Smooth muscle cell (in vitro differentiated cells): ENCODE results near the gene TECTB. TPM values are rescaled to one million over a fixed set of nuclear protein-coding genes. Genes with fewer than 3 reads are reported as not detected.

Source experiments
- DNase-seq: peaks from one replicate; lab custom pipeline; 2025; ENCODE audit not compliant: unreplicated experiment; lab: John Stamatoyannopoulos, UW
- H2AFZ ChIP-seq: fragments of 200-600 bp; sonication (generic); 2 replicates; pipeline ENCODE4 v1.6.0; 2016; ENCODE audit warnings: antibody characterized with exemption, low read depth, mild to moderate bottlenecking
- H3F3A ChIP-seq: fragments of 200-600 bp; sonication (generic); 2 replicates; pipeline ENCODE4 v1.6.0; 2017; ENCODE audit warnings: antibody characterized with exemption, low read depth
- H3K27ac ChIP-seq: fragments of 200-600 bp; sonication (generic); 2 replicates; pipeline ENCODE4 v1.5.1; 2016; ENCODE audit warnings: low read depth, mild to moderate bottlenecking
- H3K27me3 ChIP-seq: fragments of 200-600 bp; sonication (generic); 2 replicates; pipeline ENCODE4 v1.6.1; 2016; ENCODE audit warnings: low read depth, mild to moderate bottlenecking
- H3K36me3 ChIP-seq: fragments of 200-600 bp; sonication (generic); 2 replicates; pipeline ENCODE4 v1.5.1; 2016; ENCODE audit warnings: low read depth
- H3K4me1 ChIP-seq: fragments of 200-600 bp; sonication (generic); 2 replicates; pipeline ENCODE4 v1.5.1; 2016; ENCODE audit warnings: low read depth
- H3K4me2 ChIP-seq: fragments of 200-600 bp; sonication (generic); 2 replicates; pipeline ENCODE4 v1.6.0; 2016; ENCODE audit warnings: mild to moderate bottlenecking
- H3K4me3 ChIP-seq: fragments of 200-600 bp; sonication (generic); 2 replicates; pipeline ENCODE4 v1.5.1; 2016; ENCODE audit warnings: mild to moderate bottlenecking
- H3K79me2 ChIP-seq: fragments of 200-600 bp; sonication (generic); 2 replicates; pipeline ENCODE4 v1.6.0; 2016; ENCODE audit warnings: low read depth, mild to moderate bottlenecking
- H3K9ac ChIP-seq: fragments of 200-600 bp; sonication (generic); 2 replicates; pipeline ENCODE4 v1.6.0; 2016; ENCODE audit warnings: low read depth
- H3K9me3 ChIP-seq: fragments of 200-600 bp; sonication (generic); replicated peaks from 2 replicates; pipeline ENCODE4 v1.5.1; 2016; ENCODE audit warnings: low read depth
- H4K20me1 ChIP-seq: fragments of 200-600 bp; sonication (generic); 2 replicates; pipeline ENCODE4 v1.6.0; 2016; ENCODE audit warnings: low read depth
- WGBS: methylation state at CpG from one replicate; pipeline ENCODE4 v1.1.7; 2016; ENCODE audit warnings: low lambda C conversion rate; 5-methylcytosine and 5-hydroxymethylcytosine counted together
- polyA plus RNA-seq: library from polyadenylated mRNA; unstranded; fragments of >200 nt; fragmentation: Nextera tagmentation; extraction: Ambion mirVana; gene quantifications from 2 replicates; pipeline ENCODE4 v1.2.1, GENCODE V29; 2016
- total RNA-seq: library from RNA; depleted of rRNA; stranded (reverse); fragments of >200 nt; gene quantifications from 2 replicates; pipeline ENCODE4 v1.2.3, GENCODE V29; 2014
- TF ChIP-seq, protein P1 (sequence below): fragments of 200-600 bp; sonication (generic); IDR thresholded peaks from 2 replicates; pipeline ENCODE4 v1.5.1; 2017; ENCODE audit warnings: borderline replicate concordance, mild to moderate bottlenecking, antibody characterized with exemption; ENCODE audit not compliant: insufficient read depth, poor library complexity, severe bottlenecking

Gene TECTB
- not detected in 2 replicates for total RNA-seq
- not detected in 2 replicates for polyA plus RNA-seq

GRCh38 chr10:112283100-112283499 is at the start of gene TECTB:
Gene TECTB, plus strand, starts transcription at chr10:112283400. Its CDS starts 335 bp downstream, at chr10:112283735.
- Histone ChIP-seq H3K27ac (no peak within 1 kb of the TSS), H3K4me2 (no peak within 1 kb of the TSS), H3K79me2 (no peaks in the 10 kb centered on the region), H3K4me3 (no peak within 1 kb of the TSS), H3K4me1 (peaks cover 7% of the 10 kb centered on the region), H3K36me3 (no peaks in the 10 kb centered on the region), H3K9me3 (no peaks in the 10 kb centered on the region), H3F3A (no peaks in the 10 kb centered on the region), H3K9ac (no peak within 1 kb of the TSS), H4K20me1 (no peaks in the 10 kb centered on the region), H3K27me3 (no peaks in the 10 kb centered on the region), H2AFZ (no peak within 1 kb of the TSS)
- WGBS: 90% methylated on average over 6 of the region's 6 CpGs
- DNase-seq: no peak
- TF ChIP-seq, protein P1, sequence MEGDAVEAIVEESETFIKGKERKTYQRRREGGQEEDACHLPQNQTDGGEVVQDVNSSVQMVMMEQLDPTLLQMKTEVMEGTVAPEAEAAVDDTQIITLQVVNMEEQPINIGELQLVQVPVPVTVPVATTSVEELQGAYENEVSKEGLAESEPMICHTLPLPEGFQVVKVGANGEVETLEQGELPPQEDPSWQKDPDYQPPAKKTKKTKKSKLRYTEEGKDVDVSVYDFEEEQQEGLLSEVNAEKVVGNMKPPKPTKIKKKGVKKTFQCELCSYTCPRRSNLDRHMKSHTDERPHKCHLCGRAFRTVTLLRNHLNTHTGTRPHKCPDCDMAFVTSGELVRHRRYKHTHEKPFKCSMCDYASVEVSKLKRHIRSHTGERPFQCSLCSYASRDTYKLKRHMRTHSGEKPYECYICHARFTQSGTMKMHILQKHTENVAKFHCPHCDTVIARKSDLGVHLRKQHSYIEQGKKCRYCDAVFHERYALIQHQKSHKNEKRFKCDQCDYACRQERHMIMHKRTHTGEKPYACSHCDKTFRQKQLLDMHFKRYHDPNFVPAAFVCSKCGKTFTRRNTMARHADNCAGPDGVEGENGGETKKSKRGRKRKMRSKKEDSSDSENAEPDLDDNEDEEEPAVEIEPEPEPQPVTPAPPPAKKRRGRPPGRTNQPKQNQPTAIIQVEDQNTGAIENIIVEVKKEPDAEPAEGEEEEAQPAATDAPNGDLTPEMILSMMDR: no peak

DNA sequence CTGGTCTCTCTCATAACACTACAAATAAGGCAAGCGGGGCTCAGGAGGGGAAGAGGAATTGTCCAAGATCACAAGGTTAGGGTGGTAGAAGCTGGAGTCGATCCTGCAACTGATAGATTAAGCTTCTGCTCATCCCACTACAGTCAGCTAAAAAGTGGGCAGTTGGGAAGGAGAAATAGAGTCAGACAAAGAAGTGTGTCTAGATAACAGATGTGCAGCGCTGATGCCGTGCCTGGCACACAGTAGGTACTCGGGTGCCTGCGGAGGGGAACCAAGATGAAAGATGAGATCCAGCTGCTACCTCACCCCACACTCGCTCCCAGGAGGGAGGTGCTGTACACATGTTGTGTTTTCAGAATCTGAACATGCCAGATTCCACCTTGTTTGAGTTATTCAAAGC is 48.1 kb upstream of the TECTB start:
- 93% methylated on average over 7 of the region's 7 CpGs for WGBS

GRCh38 chr10:112235920-112236319 is 47.3 kb upstream of the TECTB start:
- Histone ChIP-seq H3K79me2 (no peaks in the 10 kb centered on the region), H3K27me3 (no peaks in the 10 kb centered on the region), H3K4me3 (no peak overlapping the region), H3K27ac (no peak overlapping the region), H3K9me3 (no peaks in the 10 kb centered on the region), H3K4me2 (no peak overlapping the region), H3K36me3 (no peaks in the 10 kb centered on the region), H3K4me1 (no peaks in the 10 kb centered on the region), H3K9ac (no peak overlapping the region), H3F3A (no peaks in the 10 kb centered on the region), H4K20me1 (no peaks in the 10 kb centered on the region), H2AFZ (no peak overlapping the region)
- 68% methylated on average over 4 of the region's 4 CpGs for WGBS
- DNase-seq: no peak
- TF ChIP-seq, protein P1: no peak

More for the DNA sequence above, 48.1 kb upstream of the TECTB start:
- Histone ChIP-seq H3K9ac (no peak overlapping the region), H3K9me3 (no peaks in the 10 kb centered on the region), H2AFZ (no peak overlapping the region), H3K4me1 (no peaks in the 10 kb centered on the region), H4K20me1 (no peaks in the 10 kb centered on the region), H3F3A (no peaks in the 10 kb centered on the region), H3K27me3 (no peaks in the 10 kb centered on the region), H3K27ac (no peak overlapping the region), H3K4me3 (no peak overlapping the region), H3K36me3 (no peaks in the 10 kb centered on the region), H3K4me2 (no peak overlapping the region), H3K79me2 (no peaks in the 10 kb centered on the region)
- TF ChIP-seq, protein P1: no peak
- DNase-seq: no peak

GRCh38 chr10:112236486-112236885 is 46.7 kb upstream of the TECTB start:
- H2AFZ ChIP-seq: no peak overlapping the region
- H3K9ac ChIP-seq: no peak overlapping the region
- no peaks in the 10 kb centered on the region for H3K36me3 ChIP-seq
- no peaks in the 10 kb centered on the region for H3F3A ChIP-seq
- no peak overlapping the region for H3K27ac ChIP-seq
- H3K79me2 ChIP-seq: no peaks in the 10 kb centered on the region
- no peaks in the 10 kb centered on the region for H3K27me3 ChIP-seq
- no peak for DNase-seq
- no peak overlapping the region for H3K4me3 ChIP-seq
- 95% methylated on average over 3 of the region's 3 CpGs for WGBS
- TF ChIP-seq, protein P1: no peak
- H3K9me3 ChIP-seq: no peaks in the 10 kb centered on the region
- H3K4me1 ChIP-seq: no peaks in the 10 kb centered on the region
- no peak overlapping the region for H3K4me2 ChIP-seq
- no peaks in the 10 kb centered on the region for H4K20me1 ChIP-seq
